Measurements from ENCODE around the gene DVL1.

Gene DVL1

GRCh38 chr1:1359308-1359663 is 10.1 kb upstream of the DVL1 start:
- Histone ChIP-seq H3K36me3 (ENCODE audit: control insufficient read depth in 1 of 2, insufficient read depth in 2 of 2, low read depth in 1 of 2, low read length in 2 of 2) (peaks cover 5 to 18% of the 10 kb centered on the region in 2 experiments), H2AFZ (ENCODE audit: low read depth, low read length) (no peak overlapping the region), H2BK5ac (ENCODE audit: low read depth, low read length, poor library complexity, severe bottlenecking) (peak overlapping the region; percentile 92), H3K18ac (ENCODE audit: low read depth in 1 of 2, low read length in 2 of 2) (peak overlapping the region; percentile 99), H3K4me1 (ENCODE audit: control insufficient read depth, insufficient read depth, low read depth, low read length) (peaks cover 63% of the 10 kb centered on the region), H2BK120ac (ENCODE audit: low read depth, low read length) (peak overlapping the region; percentile 100), H3K4ac (ENCODE audit: low read depth in 1 of 2, low read length in 2 of 2) (peak overlapping the region; percentile 93 to 100), H3K79me1 (replicated peaks; ENCODE audit: low read length, poor library complexity, severe bottlenecking) (no peaks in the 10 kb centered on the region), H3K14ac (ENCODE audit: low read length in 2 of 2) (peak overlapping the region in 1 of 2 experiments; percentile 82), H3K9ac (ENCODE audit: low read length) (peak overlapping the region; percentile 97), H3K4me3 (ENCODE audit: insufficient read depth in 1 of 2, low read depth in 1 of 2, low read length in 2 of 2) (peak overlapping the region in 1 of 2 experiments; percentile 93), H4K8ac (ENCODE audit: low read length) (peak overlapping the region; percentile 99), H3K27me3 (ENCODE audit: control insufficient read depth in 1 of 2, insufficient read depth in 1 of 2, low read length in 2 of 2) (no peaks in the 10 kb centered on the region), H3K4me2 (ENCODE audit: low read length, poor library complexity, severe bottlenecking) (peak overlapping the region; percentile 48), H3K23ac (ENCODE audit: low read length in 2 of 2) (peak overlapping the region in 1 of 2 experiments; percentile 67), H3K27ac (ENCODE audit: low read length, poor library complexity, severe bottlenecking) (peak overlapping the region; percentile 98), H2BK15ac (ENCODE audit: low read depth, poor library complexity, severe bottlenecking) (peak overlapping the region; percentile 100), H3K9me3 (ENCODE audit: control insufficient read depth, low read length) (no peaks in the 10 kb centered on the region), H4K91ac (ENCODE audit: low read length) (peak overlapping the region; percentile 100), H2BK12ac (ENCODE audit: low read length in 2 of 2) (peak overlapping the region; percentile 92 to 100), H2AK5ac (ENCODE audit: low read length, severe bottlenecking) (peak overlapping the region; percentile 55)
- DNase-seq, result peak; percentile 84
- 36% methylated on average over 6 of the region's 6 CpGs for WGBS

DNA sequence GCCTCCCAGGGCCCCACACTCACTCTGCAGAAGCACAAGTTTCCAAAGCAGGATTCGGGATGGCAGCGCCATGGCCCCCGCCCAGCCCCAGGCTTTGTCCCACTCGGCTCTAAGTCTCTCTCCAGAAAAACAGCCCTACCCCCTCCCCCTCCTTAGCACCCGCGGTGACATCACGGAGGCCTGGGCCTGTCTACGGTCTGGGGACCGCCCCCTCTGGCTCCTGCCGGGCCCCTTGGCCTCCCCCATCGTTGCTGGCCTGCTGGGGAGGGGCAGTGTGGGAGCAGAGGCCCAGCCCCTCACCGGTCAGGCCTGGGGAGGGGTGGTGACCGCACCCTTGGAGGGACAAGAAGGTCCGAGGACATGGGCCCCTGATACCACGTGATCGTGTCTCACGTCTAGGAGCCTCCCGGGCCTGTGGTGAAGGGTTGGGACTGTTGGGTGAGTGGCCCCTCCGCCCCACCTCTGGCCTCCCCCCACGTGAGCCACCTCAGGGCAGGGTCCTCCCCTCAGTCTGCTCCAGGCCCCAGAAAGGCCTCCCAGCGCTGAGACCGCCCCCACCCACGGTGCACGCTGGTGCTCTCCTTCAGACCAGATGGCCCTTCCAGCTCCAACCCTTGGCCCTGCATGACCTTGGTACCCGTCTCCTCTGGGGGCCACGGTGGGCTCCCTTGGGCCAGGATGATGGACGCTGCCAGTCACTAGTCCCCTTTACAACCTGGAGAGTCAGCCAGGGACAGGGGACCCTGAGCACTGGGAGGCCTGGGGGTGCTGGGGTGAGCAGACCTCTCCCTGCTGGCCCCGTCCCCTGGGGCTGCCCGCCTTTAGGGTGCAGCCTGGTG is 9.4 kb upstream of the DVL1 start, which contains the start of gene MXRA8:
Gene MXRA8 (minus strand): TSS at position 123 of the 839 bp plus-strand sequence. CDS start 51 bp downstream, at position 72.
- H3K79me1 ChIP-seq (replicated peaks; ENCODE audit: low read length, poor library complexity, severe bottlenecking), result peaks cover 2% of the 10 kb centered on the region
- peak within 1 kb of the TSS; percentile 99 for H4K8ac ChIP-seq (ENCODE audit: low read length)

DNA sequence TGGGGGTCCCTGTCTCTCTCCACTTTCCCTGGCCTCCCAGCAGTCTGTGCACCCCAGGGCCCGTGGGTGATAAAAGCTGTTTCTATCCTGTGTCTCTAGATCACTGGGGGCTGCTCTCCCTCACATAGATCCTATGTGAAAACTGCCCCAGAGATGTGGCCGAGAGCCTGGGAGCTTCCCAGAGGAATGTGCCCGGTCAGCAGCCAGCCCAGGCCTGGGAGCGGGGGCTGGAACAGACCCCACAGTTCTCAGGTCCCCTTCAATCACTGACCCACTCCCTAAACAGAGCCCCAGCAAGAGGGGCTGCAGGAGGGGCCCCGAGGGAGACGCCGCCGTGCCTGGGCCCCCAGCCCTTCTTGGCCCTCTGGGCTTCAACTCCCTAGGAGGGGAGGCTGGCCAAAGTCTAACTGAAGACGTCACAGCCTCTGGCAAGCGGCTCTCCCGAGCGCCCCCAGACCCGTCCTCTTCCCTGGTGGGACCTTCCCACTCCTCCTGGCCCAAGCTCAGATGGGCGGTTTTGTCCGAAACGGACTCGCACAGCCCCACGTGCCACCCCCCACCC is 8.7 kb upstream of the DVL1 start:
- H2AFZ ChIP-seq (ENCODE audit: low read depth, low read length), result no peak overlapping the region
- H3K79me1 ChIP-seq (replicated peaks; ENCODE audit: low read length, poor library complexity, severe bottlenecking), result peaks cover 3% of the 10 kb centered on the region
- peak overlapping the region; percentile 72 for H3K4me2 ChIP-seq (ENCODE audit: low read length, poor library complexity, severe bottlenecking)
- H2AK5ac ChIP-seq (ENCODE audit: low read length, severe bottlenecking), result peak overlapping the region; percentile 98
- peak overlapping the region; percentile 98 for H3K27ac ChIP-seq (ENCODE audit: low read length, poor library complexity, severe bottlenecking)
- H3K9ac ChIP-seq (ENCODE audit: low read length), result peak overlapping the region; percentile 97
- 37% methylated on average over 17 of the region's 18 CpGs for WGBS
- H3K36me3 ChIP-seq (ENCODE audit: control insufficient read depth in 1 of 2, insufficient read depth in 2 of 2, low read depth in 1 of 2, low read length in 2 of 2), result peaks cover 18 to 31% of the 10 kb centered on the region in 2 experiments
- peak overlapping the region; percentile 87 for H4K91ac ChIP-seq (ENCODE audit: low read length)
- H3K9me3 ChIP-seq (ENCODE audit: control insufficient read depth, low read length), result no peaks in the 10 kb centered on the region
- peak overlapping the region in 1 of 2 experiments; percentile 60 for H3K23ac ChIP-seq (ENCODE audit: low read length in 2 of 2)
- H2BK12ac ChIP-seq (ENCODE audit: low read length in 2 of 2), result peak overlapping the region; percentile 27 to 67
- H3K4me1 ChIP-seq (ENCODE audit: control insufficient read depth, insufficient read depth, low read depth, low read length), result peaks cover 76% of the 10 kb centered on the region
- H3K18ac ChIP-seq (ENCODE audit: low read depth in 1 of 2, low read length in 2 of 2), result peak overlapping the region; percentile 95 to 99
- peak; percentile 67 for DNase-seq
- H3K4ac ChIP-seq (ENCODE audit: low read depth in 1 of 2, low read length in 2 of 2), result peak overlapping the region; percentile 7 to 92
- H2BK5ac ChIP-seq (ENCODE audit: low read depth, low read length, poor library complexity, severe bottlenecking), result peak overlapping the region; percentile 92
- peak overlapping the region; percentile 64 to 93 for H3K4me3 ChIP-seq (ENCODE audit: insufficient read depth in 1 of 2, low read depth in 1 of 2, low read length in 2 of 2)
- H4K8ac ChIP-seq (ENCODE audit: low read length), result peak overlapping the region; percentile 94
- H3K14ac ChIP-seq (ENCODE audit: low read length in 2 of 2), result peak overlapping the region; percentile 73 to 80
- H2BK120ac ChIP-seq (ENCODE audit: low read depth, low read length), result peak overlapping the region; percentile 100
- H2BK15ac ChIP-seq (ENCODE audit: low read depth, poor library complexity, severe bottlenecking), result peak overlapping the region; percentile 93
- H3K27me3 ChIP-seq (ENCODE audit: control insufficient read depth in 1 of 2, insufficient read depth in 1 of 2, low read length in 2 of 2), result no peaks in the 10 kb centered on the region

More for the DNA sequence above, 9.4 kb upstream of the DVL1 start, which contains the start of gene MXRA8:
- H3K4me2 ChIP-seq (ENCODE audit: low read length, poor library complexity, severe bottlenecking), result peak within 1 kb of the TSS; percentile 72
- peak within 1 kb of the TSS; percentile 99 for H3K18ac ChIP-seq (ENCODE audit: low read depth in 1 of 2, low read length in 2 of 2)
- peak within 1 kb of the TSS; percentile 93 to 100 for H3K4ac ChIP-seq (ENCODE audit: low read depth in 1 of 2, low read length in 2 of 2)
- peak; percentile 89 for DNase-seq
- peak within 1 kb of the TSS; percentile 80 to 82 for H3K14ac ChIP-seq (ENCODE audit: low read length in 2 of 2)
- no peaks in the 10 kb centered on the region for H3K27me3 ChIP-seq (ENCODE audit: control insufficient read depth in 1 of 2, insufficient read depth in 1 of 2, low read length in 2 of 2)
- peaks cover 69% of the 10 kb centered on the region for H3K4me1 ChIP-seq (ENCODE audit: control insufficient read depth, insufficient read depth, low read depth, low read length)
- H4K91ac ChIP-seq (ENCODE audit: low read length), result peak within 1 kb of the TSS; percentile 100
- peak within 1 kb of the TSS; percentile 97 for H3K9ac ChIP-seq (ENCODE audit: low read length)
- H3K9me3 ChIP-seq (ENCODE audit: control insufficient read depth, low read length), result no peaks in the 10 kb centered on the region
- H2BK120ac ChIP-seq (ENCODE audit: low read depth, low read length), result peak within 1 kb of the TSS; percentile 100
- H2AFZ ChIP-seq (ENCODE audit: low read depth, low read length), result no peak within 1 kb of the TSS
- peak within 1 kb of the TSS; percentile 98 for H2AK5ac ChIP-seq (ENCODE audit: low read length, severe bottlenecking)
- 31% methylated on average over 25 of the region's 29 CpGs for WGBS
- H3K36me3 ChIP-seq (ENCODE audit: control insufficient read depth in 1 of 2, insufficient read depth in 2 of 2, low read depth in 1 of 2, low read length in 2 of 2), result peaks cover 11 to 24% of the 10 kb centered on the region in 2 experiments
- H3K27ac ChIP-seq (ENCODE audit: low read length, poor library complexity, severe bottlenecking), result peak within 1 kb of the TSS; percentile 98
- H3K23ac ChIP-seq (ENCODE audit: low read length in 2 of 2), result peak within 1 kb of the TSS in 1 of 2 experiments; percentile 60
- H2BK5ac ChIP-seq (ENCODE audit: low read depth, low read length, poor library complexity, severe bottlenecking), result peak within 1 kb of the TSS; percentile 92
- H2BK15ac ChIP-seq (ENCODE audit: low read depth, poor library complexity, severe bottlenecking), result peak within 1 kb of the TSS; percentile 100
- peak within 1 kb of the TSS; percentile 92 to 100 for H2BK12ac ChIP-seq (ENCODE audit: low read length in 2 of 2)
- peak within 1 kb of the TSS; percentile 64 to 93 for H3K4me3 ChIP-seq (ENCODE audit: insufficient read depth in 1 of 2, low read depth in 1 of 2, low read length in 2 of 2)
